Peyer's patch (tissue), 4 donors: ENCODE results near the gene CYBB. TPM values are rescaled to one million over a fixed set of nuclear protein-coding genes. Genes with fewer than 3 reads are reported as not detected.

Experiments used
- DNase-seq, 3 donors: peaks; one replicate each; pipeline ENCODE4 v3.0.0-alpha.2; 2017 to 2019
- H3K27ac ChIP-seq, 4 donors: fragments of 200-600 bp; sonication (generic); one replicate each; pipeline ENCODE4 v1.5.1; 2016 to 2019
- H3K27me3 ChIP-seq, 2 donors: fragments of 200-600 bp; sonication (generic); one replicate each; pipeline ENCODE4 v1.5.1; 2019
- H3K36me3 ChIP-seq, 3 donors: fragments of 200-600 bp; sonication (generic); one replicate each; pipeline ENCODE4 v1.5.1; 2016 to 2019
- H3K4me1 ChIP-seq, 4 donors: fragments of 200-600 bp; sonication (generic); one replicate each; pipeline ENCODE4 v1.5.1; 2016 to 2019
- H3K4me3 ChIP-seq, 4 donors: fragments of 200-600 bp; sonication (generic); 1 replicate in 3 of 4; 2 replicates in 1 of 4; pipeline ENCODE4 v1.5.1; 2016 to 2019; ENCODE audit warnings: mild to moderate bottlenecking in 1 of 4
- H3K9me3 ChIP-seq, 4 donors: fragments of 200-600 bp; sonication (generic); one replicate each; pipeline ENCODE4 v1.5.1; 2016 to 2019; ENCODE audit warnings: mild to moderate bottlenecking in 1 of 4
- CTCF ChIP-seq, 6 experiments: fragments of 450-650 bp in 4 of 6; fragments of 200-600 bp in 2 of 6; sonication (generic) in 1 of 6; IDR thresholded peaks; one replicate each; pipeline ENCODE4 v1.5.1; 2017 to 2019; ENCODE audit warnings: antibody characterized with exemption in 6 of 6, mild to moderate bottlenecking in 3 of 6, moderate library complexity in 1 of 6
- POLR2A ChIP-seq, 2 donors: fragments of 450-650 bp; IDR thresholded peaks; one replicate each; pipeline ENCODE4 v1.5.1; 2017; ENCODE audit warnings: antibody characterized with exemption in 2 of 2, mild to moderate bottlenecking in 2 of 2, moderate library complexity in 2 of 2
- total RNA-seq, 4 donors: library from RNA; depleted of rRNA; stranded (reverse); fragments of >200 nt; gene quantifications; one replicate each; pipeline ENCODE4 v1.1.0, GENCODE V29; 2016

The CYBB gene
- total RNA-seq, 4 donors from 2014 or later = 3.2 to 35.5 (median 6.8) TPM

- no peak for TF ChIP-seq POLR2A (IDR thresholded peaks at IDR 0.05)
- TF ChIP-seq CTCF (IDR thresholded peaks at IDR 0.05) = no peak
- H3K4me3 ChIP-seq = no peak overlapping the region
- H3K27me3 ChIP-seq = no peaks in the 10 kb centered on the region
- H3K27ac ChIP-seq = peak overlapping the region in 1 of 4 donors; percentile 66
- H3K4me1 ChIP-seq = no peaks in the 10 kb centered on the region
- H3K9me3 ChIP-seq = no peaks in the 10 kb centered on the region
- DNase-seq = no peak
- no peaks in the 10 kb centered on the region for H3K36me3 ChIP-seq
Measured at GRCh38 chrX:37783305-37783704, 3.4 kb downstream of the CYBB start.

- DNase-seq = no peak
- Histone ChIP-seq H3K27ac (peak overlapping the region in 1 of 4 donors; percentile 34), H3K36me3 (no peaks in the 10 kb centered on the region), H3K4me1 (no peaks in the 10 kb centered on the region), H3K4me3 (no peak overlapping the region), H3K27me3 (no peaks in the 10 kb centered on the region), H3K9me3 (no peaks in the 10 kb centered on the region)
- TF ChIP-seq CTCF (IDR thresholded peaks at IDR 0.05) (no peak), POLR2A (IDR thresholded peaks at IDR 0.05) (no peak)
Measured at GRCh38 chrX:37785569-37785968, 5.7 kb downstream of the CYBB start.

- Histone ChIP-seq H3K9me3 (no peaks in the 10 kb centered on the region), H3K4me1 (no peaks in the 10 kb centered on the region), H3K27ac (peak overlapping the region in 2 of 4 donors; percentile 34 to 49), H3K4me3 (no peak overlapping the region), H3K27me3 (no peaks in the 10 kb centered on the region), H3K36me3 (no peaks in the 10 kb centered on the region)
- TF ChIP-seq CTCF (IDR thresholded peaks at IDR 0.05) = no peak
- TF ChIP-seq POLR2A (IDR thresholded peaks at IDR 0.05) = no peak
- no peak for DNase-seq
Measured at GRCh38 chrX:37786624-37787422, 7.0 kb downstream of the CYBB start.

- H3K4me3 ChIP-seq = no peak overlapping the region
- no peaks in the 10 kb centered on the region for H3K27me3 ChIP-seq
- no peak for DNase-seq
- H3K36me3 ChIP-seq = no peaks in the 10 kb centered on the region
- peak overlapping the region in 1 of 4 donors; percentile 34 for H3K27ac ChIP-seq
- TF ChIP-seq CTCF (IDR thresholded peaks at IDR 0.05) = no peak
- no peak for TF ChIP-seq POLR2A (IDR thresholded peaks at IDR 0.05)
- no peaks in the 10 kb centered on the region for H3K9me3 ChIP-seq
- no peaks in the 10 kb centered on the region for H3K4me1 ChIP-seq
Measured at GRCh38 chrX:37787423-37787869, 7.6 kb downstream of the CYBB start.

- Histone ChIP-seq H3K27me3 (no peaks in the 10 kb centered on the region), H3K4me3 (no peak overlapping the region), H3K4me1 (no peaks in the 10 kb centered on the region), H3K27ac (peak overlapping the region in 1 of 4 donors; percentile 38), H3K9me3 (no peaks in the 10 kb centered on the region), H3K36me3 (no peaks in the 10 kb centered on the region)
- no peak for DNase-seq
- TF ChIP-seq CTCF (IDR thresholded peaks at IDR 0.05) (no peak), POLR2A (IDR thresholded peaks at IDR 0.05) (no peak)
Measured at GRCh38 chrX:37796310-37796709, 16.5 kb downstream of the CYBB start.
